HG02759 (cell line): ENCODE data around the gene ALDH7A1.
A peak's percentile ranks its signal among the peaks of the same experiment; 100 is the strongest.

ENCODE experiments used
- ATAC-seq: cut with Tn5 transposase; IDR thresholded peaks from one replicate; pipeline ENCODE4 v1.9.1; 2021; ENCODE audit warnings: mild to moderate bottlenecking, moderate library complexity; ENCODE audit not compliant: unreplicated experiment

The ALDH7A1 gene

DNA sequence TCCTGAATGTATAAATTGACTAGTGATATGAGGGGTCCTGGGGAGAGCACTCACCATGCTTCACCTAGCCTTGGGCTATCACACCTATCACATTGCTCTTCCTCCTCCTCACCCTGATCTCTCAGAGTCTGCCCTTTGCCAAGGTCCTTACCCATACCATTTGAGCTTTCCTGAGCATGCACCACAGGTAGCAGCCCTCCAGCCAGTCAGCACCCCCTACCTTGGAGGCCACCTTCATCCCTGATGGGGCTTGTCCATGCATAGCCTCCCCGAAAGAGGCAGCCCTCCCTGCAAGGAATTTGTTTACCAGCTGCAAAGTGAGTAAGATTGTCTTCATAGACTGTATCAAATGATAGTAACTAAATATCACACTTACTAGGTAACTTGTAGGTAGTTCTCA, 83.1 kb downstream of the ALDH7A1 start:
- no peak for ATAC-seq

DNA sequence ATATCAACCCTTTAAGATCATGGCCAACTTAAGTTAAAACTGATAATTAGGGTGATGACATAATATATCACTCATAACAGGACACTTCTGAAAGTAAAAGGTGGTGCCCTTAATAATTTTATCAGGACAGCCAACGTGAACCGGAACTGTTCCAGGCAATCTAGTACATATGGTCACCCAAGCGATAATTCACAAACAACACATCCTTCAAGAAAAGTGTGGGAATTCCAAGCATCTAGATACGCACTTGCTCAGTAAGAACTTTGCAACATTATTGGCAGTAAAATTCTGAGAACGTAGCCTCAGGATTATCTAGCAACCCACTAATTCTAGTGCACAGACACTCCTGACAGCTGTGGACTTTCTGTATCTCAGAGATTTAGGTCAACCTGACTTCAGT, 85.7 kb downstream of the ALDH7A1 start:
- ATAC-seq, result no peak

DNA sequence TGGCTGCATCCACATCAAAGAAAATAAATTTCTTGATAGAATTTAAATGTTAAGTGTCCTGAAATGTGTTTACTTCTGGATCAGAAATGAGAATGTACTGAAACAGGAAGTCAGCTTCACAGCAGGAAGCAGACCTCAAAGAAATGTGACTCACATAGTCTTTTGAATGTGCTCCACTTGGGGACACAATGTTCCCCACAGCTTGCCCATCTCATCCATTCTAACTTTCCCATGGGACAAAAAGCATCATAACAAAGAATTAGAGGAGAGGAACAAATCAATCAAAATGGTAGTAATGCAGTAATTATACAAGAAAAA, 86.1 kb downstream of the ALDH7A1 start:
- ATAC-seq, result no peak

DNA sequence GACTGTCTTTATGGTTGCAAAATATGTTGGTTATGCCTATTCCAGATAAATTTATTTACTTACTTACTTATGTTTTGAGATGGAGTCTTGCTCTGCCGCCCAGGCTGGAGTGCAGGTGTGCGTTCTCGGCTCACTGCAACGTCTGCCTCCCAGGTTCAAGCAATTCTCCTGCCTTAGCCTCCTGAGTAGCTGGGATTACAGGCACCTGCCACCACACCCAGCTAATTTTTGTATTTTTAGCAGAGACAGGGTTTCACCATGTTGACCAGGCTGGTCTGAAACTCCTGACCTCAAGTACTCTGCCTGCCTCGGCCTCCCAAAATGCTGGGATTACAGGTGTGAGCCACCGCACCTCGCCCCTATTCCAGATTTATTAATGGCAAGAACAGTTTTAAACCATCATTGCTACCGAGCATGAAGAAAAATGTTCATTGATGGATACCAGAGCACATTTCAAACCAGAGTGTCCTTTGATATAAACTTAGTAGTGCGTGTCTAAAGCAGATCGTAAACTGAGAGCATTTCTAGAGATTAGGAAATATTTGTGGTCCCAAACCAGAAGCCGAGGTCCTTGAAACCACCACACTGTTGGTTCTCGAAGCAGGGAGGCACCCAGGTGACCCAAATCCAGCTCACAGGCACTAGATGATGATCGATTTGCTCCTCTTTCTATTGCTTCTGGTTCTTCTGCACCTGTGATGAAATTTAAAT, 86.6 kb downstream of the ALDH7A1 start:
- no peak for ATAC-seq

DNA sequence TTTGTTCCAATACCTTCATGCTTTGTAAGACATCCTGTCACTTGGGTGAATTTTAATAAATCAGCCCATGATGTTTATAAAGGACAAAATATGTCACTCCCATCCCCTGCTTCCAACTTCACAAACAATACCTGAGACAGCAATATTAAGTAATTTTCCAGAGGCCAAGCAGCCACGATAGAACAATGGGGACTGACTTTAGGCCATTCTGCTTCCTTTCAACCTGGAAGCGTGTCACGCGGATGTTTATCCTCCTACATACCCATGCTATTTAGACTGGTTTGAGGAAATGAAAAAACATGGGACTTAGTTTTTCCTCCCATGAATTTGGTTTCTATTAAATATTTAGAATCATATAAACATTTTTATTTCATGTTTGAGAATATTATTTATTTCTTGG, 88.9 kb downstream of the ALDH7A1 start:
- no peak for ATAC-seq

DNA sequence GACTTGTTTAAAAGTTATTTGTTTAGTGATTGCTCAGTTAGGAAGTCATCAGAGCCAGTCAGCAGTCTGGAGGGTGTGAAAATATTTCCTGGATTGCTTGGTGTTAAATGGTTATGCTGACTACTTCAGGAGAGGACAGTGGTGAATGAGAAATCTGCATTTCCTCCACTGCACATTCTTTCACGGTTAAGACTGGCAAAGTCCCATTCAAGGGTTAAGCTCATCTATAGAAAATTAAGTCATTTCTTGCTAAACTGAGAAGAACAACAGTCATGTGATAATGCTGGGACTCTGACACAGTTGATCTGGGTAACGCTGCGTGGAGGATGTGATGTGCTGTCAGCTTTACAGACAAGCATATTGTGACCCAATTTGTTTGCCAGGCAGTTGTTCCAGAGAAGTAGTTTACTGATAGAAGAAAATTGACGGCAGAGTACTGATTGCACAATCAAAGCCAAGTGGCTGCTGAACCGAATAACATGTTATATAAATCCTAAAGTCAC, 91.4 kb downstream of the ALDH7A1 start:
- no peak for ATAC-seq

DNA sequence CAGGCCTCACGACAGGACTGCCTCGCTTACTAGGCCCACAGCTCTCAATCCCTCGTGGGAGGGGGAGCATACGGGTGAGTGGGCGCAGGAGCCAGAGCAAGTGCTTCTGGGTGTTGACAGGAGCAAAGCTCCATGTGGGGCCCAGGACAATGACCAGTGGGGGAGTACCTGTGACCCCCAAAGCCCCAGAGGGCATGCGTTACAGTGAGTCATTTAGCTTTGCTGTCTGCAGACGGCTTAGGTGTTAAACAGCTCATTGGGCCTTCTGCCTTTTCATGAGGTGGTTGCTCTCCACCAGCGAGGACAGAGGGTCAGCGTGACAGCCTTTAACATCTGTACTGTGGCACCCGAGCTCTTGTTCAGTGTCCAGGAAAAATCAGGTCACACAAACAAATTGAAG, 93.6 kb downstream of the ALDH7A1 start:
- ATAC-seq, result no peak

DNA sequence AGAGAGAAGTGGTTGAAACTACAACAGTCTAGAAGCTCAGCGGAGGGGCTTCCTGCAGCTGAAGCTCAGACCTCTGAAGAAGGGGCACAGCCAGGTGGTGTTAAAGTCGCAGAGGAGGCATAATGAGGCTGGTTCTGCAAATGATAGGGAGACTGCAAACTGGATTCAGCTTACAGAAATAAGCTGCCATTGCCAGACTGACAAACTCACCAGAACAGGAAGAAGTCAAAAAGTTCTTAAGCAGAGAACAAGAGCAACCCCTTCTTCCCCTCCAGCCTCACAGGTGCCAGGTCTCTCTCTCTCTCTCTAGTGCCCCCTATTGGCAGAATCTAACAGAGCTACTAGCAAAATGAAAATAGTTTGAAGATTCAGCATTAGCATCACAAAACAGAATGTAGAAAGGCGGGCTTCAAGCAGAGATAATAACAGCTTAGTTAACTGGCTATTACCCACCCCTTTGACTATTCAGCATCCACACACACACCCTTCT, 95.1 kb downstream of the ALDH7A1 start:
- ATAC-seq, result peak; percentile 83

DNA sequence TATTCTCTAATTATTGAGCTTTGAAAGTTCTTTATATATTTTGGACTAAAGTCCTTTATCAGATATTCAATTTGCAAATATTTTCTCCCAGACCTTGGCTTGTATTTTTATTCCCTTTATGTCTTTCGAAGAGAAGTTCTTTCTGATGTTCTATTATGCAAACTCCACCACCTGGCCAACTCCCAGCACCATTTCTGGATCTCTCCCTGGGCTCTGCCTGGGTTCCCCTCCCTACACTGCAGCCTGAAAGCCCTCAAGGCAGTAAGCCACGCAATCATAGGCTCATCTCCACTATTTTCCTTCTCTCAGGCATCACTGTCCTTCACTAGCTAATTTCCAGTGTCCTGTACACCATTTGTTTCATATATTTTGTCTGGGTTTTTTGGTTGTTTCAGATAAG, 95.7 kb downstream of the ALDH7A1 start:
- ATAC-seq, result no peak

DNA sequence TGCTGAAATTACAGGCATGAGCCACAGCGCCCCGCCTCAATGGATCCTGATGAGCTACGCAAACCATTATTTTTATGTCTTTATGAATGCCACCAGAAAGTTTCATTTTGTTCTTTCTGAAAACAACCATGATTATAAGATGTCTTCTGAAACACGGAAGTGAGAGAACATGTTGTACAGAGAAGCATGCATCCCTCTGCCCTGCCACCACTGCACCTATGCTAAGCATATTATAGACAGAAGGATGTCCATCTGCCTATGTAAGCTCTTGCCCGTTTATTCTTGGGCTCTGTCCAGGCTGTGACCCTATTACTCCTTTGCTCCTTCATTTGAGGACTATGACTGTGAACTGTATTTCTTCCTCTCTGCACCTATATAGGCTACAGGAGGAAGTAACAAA, 97.5 kb downstream of the ALDH7A1 start:
- no peak for ATAC-seq

DNA sequence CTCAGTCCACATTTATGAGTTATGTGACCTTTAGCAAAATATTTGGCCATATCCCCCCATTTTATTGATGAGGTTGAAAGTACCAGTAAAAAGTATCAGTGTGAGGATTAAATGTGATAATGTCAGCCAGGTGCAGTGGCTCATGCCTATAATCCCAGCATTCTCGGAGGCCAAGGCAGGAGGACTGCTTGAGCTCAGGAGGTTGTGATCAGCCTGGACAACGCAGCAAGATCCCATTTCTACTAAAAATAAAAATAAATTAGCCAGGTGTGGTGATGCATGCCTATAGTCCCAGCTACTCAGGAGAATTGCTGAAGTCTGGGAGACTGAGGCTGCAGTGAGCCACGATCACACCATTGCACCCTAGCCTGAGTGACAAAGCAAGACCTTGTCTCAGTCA, 100.6 kb downstream of the ALDH7A1 start:
- no peak for ATAC-seq

DNA sequence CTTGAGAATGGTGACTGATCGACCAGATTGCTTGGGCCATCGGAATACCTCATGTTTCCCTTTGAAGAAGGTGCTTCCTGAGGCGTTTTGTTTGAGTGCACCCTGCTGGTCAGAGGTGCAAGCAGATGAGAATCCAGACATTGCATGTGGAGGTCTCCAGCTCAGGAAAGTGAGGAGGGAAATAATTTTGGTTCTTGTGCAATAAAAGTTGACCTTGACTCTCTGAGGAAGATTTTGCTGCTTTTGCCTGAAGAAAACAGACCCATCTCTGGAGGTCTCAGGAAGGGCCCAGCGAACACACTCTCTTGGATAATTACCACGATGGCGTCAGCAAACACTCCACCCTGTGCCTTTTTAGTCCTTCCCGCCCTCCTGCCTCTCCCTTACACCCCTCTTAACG, 102.1 kb downstream of the ALDH7A1 start:
- no peak for ATAC-seq

DNA sequence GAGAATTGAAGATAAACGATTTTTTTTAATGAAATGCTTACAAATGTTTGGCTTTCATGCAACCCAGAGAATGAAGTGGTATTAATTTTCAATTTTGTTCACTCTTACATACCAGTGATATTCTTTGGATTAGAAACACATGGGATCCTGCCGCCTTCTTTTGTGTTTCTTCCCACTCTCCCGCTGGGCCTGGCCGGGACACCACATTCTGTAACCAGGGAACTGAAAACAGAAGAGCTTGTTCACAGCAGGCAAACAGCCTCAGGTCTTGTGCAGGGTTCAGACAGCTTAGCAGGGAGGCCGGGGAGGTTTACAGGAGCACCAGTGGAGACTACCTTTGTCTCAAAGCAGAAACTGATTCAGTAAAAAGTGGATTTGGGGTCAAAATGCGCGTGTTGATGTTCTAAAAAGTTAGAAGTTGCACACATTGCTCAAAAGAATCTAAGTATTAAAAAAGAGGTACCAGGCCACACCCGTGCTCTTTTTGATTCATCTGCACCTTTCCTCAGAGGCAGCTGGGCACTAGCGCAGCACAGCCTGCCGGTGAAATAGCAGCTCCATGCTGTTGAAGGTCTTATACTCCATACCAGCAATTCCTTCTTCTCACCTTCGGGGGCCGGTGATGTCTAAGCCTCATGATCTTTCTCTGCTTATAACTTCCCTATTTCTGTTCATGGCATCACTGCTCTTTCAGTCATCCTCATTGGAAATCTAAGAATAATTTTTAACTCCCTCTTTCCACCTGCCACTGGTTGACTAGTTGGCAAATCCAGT, 104.7 kb downstream of the ALDH7A1 start:
- no peak for ATAC-seq

DNA sequence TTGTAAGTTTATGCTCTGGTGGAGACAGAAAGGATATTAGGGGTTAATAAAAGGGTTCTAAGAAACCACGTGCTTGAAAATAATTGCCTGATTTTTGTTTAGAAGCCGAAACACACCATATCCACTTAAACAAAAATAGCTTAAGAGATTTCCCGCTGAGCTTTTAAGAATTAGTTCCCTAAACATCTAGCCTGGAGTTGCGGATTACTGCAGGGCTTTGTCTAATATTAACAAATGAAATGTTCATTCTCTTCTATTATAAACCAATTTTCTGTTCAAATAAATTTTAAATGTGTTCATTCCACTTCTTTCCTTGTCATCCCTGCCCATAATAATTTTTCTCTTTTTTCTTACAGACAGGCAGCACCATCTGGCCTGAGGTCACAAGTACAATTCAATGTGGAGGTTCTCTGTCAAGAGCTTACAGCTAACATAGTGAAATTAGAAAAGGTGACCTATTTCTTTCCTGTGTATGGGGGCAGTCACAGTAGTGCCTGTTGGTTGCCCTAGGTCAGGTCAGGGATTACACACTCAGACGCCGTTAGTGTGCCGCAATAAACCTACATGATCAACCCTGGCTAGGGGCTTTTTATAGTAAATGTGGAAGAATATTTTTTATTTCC, 106.5 kb downstream of the ALDH7A1 start:
- ATAC-seq, result no peak

DNA sequence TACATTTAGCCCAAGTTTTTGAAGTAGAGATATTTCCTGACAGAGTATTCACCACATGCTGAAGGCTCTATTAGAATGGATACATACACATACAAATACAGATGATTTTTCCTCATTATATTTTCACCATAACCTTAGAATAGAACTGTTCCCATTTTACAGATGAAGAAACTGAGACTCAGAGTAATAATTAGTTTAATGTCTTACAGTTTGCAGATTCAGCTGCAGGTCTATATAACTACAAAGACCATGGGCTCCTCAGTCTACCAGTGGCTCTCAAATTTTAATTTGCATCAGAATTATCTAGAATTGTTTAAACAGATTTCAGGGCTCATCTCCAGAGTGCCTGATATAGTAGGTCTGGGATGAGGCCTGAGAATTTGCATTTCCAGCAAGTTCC, 107.4 kb downstream of the ALDH7A1 start:
- ATAC-seq, result no peak

DNA sequence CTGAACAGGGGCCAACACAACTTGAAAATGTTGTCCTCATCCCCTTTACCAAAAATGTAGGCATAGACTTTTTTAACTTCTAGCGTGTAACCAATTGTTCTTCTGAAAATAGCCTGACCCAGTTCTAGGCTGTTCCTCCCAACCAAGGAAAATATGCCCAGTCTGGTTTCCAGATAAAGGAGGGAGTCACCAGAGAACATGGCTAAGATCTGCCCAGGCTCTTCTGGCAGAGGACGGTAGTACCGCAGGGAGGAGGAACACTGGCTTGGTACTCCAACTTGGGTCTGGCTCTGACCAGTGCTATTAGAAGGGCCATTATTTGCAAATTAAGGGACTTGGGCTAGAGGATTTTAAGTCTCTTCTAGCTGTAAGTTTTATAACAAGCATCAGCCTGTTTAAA, 108.7 kb downstream of the ALDH7A1 start:
- no peak for ATAC-seq

DNA sequence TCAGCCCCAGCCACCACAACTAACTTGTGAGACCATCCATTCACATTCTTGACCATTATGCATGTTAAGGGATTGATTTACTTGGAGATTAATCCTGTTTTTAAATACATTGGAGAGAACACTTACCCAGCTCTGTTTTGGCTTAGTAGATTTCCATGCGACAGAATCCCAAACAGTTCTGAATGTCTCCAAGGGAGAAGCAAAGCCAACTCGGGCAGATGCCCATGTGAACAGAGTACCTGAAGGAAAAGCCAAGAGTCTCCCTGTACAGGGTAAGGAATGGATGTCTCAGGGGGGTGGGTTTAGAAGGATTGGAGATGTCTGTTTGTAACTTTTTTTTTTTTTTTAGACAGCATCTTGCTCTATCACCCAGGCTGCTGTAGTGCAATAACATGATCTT, 110.8 kb downstream of the ALDH7A1 start:
- no peak for ATAC-seq

DNA sequence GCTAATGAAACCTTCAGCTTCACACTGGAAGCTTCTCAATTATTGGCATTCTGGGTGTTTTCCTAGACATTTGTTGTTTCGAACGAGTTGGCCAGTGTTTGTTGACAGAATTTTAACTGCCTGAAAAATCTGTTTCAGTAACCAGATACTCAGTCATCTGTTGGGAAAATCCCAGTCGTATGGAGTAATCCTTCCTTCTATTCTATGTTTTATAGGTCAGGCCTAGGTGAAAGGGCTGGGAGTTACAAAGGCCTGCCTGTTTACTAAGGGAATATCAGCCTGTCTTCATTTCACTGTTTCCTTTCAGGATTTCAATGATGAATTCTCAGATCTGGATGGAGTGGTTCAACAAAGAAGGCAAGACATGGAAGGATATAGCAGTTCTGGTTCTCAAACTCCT, 111.9 kb downstream of the ALDH7A1 start:
- no peak for ATAC-seq

DNA sequence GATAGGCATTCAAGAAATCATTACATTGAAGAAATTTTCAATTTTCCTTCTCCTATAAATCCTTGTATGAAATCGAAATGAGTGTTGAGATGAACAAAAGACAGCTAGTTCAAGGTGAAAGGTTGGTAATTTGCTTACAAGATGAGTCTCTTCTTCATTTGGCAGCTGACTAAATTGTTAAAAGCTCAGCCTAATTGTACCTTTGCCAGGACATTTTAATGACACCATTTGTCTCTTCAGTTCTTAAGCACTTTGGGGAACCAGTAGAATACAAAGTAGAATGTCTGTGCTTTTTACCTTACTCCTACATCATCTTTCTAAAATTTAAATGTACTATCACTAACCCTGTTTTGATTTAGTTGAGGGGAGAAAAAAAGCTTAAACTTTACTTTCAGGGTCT, 112.4 kb downstream of the ALDH7A1 start:
- no peak for ATAC-seq

DNA sequence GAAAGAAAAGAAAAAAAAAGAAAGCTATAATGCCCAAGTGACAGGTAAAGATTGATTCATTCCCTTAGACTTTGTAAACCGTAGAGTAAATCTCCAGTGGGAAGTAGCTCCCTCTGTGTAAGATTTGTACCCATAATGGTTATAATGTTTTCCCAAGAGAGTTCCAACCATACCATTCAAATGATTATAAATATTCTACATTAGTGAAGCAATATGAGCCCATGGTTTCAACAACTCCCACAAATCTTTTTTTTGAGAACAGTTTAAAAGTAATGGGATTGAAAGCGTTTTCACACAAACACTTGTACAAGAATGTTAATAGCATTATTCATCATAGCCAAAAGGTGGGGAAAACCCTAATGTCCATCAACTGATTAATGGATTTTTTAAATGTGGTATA, 113.8 kb downstream of the ALDH7A1 start:
- no peak for ATAC-seq
